ENCODE data around the gene SERINC2. TPM values are rescaled to one million over a fixed set of nuclear protein-coding genes. Genes with fewer than 3 reads are reported as not detected.

Gene SERINC2
- total RNA-seq, 1 experiment from 2014 or later: 50.1 TPM

DNA sequence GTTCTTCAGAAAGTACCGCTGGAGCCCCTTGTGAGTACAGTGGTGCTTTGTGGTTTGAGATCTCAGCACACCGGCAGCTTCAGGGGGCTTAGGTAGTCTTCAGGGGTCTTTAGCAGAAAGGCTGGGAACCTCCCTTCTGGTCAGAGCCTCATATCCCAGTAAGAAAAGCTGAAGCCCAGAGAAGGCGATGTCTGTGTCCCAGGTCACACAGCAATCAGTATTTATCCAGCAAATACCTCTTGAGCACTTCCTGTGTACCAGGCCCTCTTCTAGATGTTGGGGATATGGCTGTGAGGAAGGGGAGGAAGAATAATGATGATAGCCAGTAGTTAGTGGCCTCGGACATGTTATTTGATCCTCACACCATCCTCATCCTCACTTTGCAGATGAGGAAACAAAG is 14.3 kb downstream of the SERINC2 start:
- no TSS peak for BruUV-seq (replicated peaks)

More for the DNA sequence above, 14.3 kb downstream of the SERINC2 start:
- Histone ChIP-seq H3K9ac (ENCODE audit: low read length) (no peak overlapping the region), H3K36me3 (ENCODE audit: control insufficient read depth in 1 of 2, insufficient read depth in 2 of 2, low read length in 2 of 2) (0 out of 4 replicates have a peak, but pooled peaks cover 3 to 4% of the 10 kb centered on the region in 2 experiments), H3K27ac (ENCODE audit: low read depth, low read length) (no peak overlapping the region), H2AFZ (ENCODE audit: low read depth, low read length, poor library complexity, severe bottlenecking) (no peak overlapping the region), H3K9me2 (ENCODE audit: insufficient read depth) (no peaks in the 10 kb centered on the region), H3K27me3 (ENCODE audit: insufficient read depth, low read length) (no peaks in the 10 kb centered on the region), H3K4me2 (ENCODE audit: low read length) (no peak overlapping the region), H4K20me1 (ENCODE audit: insufficient read depth) (no peaks in the 10 kb centered on the region), H3K4me1 (ENCODE audit: control insufficient read depth in 1 of 2, insufficient read depth in 2 of 2, low read length in 2 of 2) (peaks cover 7 to 35% of the 10 kb centered on the region in 2 experiments), H3K9me3 (ENCODE audit: control insufficient read depth in 1 of 2, insufficient read depth in 1 of 2, low read depth in 1 of 2, low read length in 2 of 2) (no peaks in the 10 kb centered on the region), H3K4me3 (replicated peaks in 1 of 2; ENCODE audit: low read depth in 1 of 2, low read length in 2 of 2) (no peak overlapping the region), H3K79me2 (ENCODE audit: insufficient read depth, low read length) (peaks cover 10% of the 10 kb centered on the region; the same call in 1 of the 2 replicates)
- no peak for DNase-seq (ENCODE audit: low read depth, low spot score)
- ChIA-PET CTCF (interaction anchor here (1.1 kb wide), 1 partner anchor 31 kb away, joined by 3 read pairs; no protein-coding TSS in a partner anchor), POLR2A (no interaction called here), RAD21 (ENCODE audit: low non-redundant PET in 1 of 2, low total read pairs in 2 of 2, uncharacterized antibody in 2 of 2, unreplicated experiment in 2 of 2) (no interaction called here)
- ATAC-seq: no peak
- intact Hi-C loops (cut with micrococcal nuclease): no loop called here
- TF ChIP-seq TCF7L2 (IDR thresholded peaks at IDR 0.05; ENCODE audit: borderline replicate concordance, extremely low read depth, insufficient read depth, insufficient read length): no peak
- TF ChIP-seq FOSL1 (IDR thresholded peaks at IDR 0.05; ENCODE audit: low read depth): no peak
- TF ChIP-seq, protein P1, sequence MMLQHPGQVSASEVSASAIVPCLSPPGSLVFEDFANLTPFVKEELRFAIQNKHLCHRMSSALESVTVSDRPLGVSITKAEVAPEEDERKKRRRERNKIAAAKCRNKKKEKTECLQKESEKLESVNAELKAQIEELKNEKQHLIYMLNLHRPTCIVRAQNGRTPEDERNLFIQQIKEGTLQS (IDR thresholded peaks at IDR 0.05): no peak
- TF ChIP-seq JUND (IDR thresholded peaks at IDR 0.05): no peak
- no peak for TF ChIP-seq EGR1 (IDR thresholded peaks at IDR 0.05; ENCODE audit: low read depth)
- no peak for TF ChIP-seq EZH2 (IDR thresholded peaks at IDR 0.05)
- TF ChIP-seq, protein P2, sequence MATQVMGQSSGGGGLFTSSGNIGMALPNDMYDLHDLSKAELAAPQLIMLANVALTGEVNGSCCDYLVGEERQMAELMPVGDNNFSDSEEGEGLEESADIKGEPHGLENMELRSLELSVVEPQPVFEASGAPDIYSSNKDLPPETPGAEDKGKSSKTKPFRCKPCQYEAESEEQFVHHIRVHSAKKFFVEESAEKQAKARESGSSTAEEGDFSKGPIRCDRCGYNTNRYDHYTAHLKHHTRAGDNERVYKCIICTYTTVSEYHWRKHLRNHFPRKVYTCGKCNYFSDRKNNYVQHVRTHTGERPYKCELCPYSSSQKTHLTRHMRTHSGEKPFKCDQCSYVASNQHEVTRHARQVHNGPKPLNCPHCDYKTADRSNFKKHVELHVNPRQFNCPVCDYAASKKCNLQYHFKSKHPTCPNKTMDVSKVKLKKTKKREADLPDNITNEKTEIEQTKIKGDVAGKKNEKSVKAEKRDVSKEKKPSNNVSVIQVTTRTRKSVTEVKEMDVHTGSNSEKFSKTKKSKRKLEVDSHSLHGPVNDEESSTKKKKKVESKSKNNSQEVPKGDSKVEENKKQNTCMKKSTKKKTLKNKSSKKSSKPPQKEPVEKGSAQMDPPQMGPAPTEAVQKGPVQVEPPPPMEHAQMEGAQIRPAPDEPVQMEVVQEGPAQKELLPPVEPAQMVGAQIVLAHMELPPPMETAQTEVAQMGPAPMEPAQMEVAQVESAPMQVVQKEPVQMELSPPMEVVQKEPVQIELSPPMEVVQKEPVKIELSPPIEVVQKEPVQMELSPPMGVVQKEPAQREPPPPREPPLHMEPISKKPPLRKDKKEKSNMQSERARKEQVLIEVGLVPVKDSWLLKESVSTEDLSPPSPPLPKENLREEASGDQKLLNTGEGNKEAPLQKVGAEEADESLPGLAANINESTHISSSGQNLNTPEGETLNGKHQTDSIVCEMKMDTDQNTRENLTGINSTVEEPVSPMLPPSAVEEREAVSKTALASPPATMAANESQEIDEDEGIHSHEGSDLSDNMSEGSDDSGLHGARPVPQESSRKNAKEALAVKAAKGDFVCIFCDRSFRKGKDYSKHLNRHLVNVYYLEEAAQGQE (IDR thresholded peaks at IDR 0.05; ENCODE audit: low read depth): no peak
- no peak for TF ChIP-seq SIN3A (IDR thresholded peaks at IDR 0.05; ENCODE audit: low read depth)
- no peak for TF ChIP-seq SP1 (IDR thresholded peaks at IDR 0.05; ENCODE audit: low read depth)
- TF ChIP-seq ZNF274 (IDR thresholded peaks at IDR 0.05; ENCODE audit: low read depth, low read length): no peak
- TF ChIP-seq POLR2A (IDR thresholded peaks at IDR 0.05; ENCODE audit: borderline replicate concordance, extremely low read depth, insufficient read depth, insufficient read length): no peak
- no peak for TF ChIP-seq ELF1 (IDR thresholded peaks at IDR 0.05; ENCODE audit: borderline replicate concordance, low read depth)
- TF ChIP-seq ZFX (IDR thresholded peaks at IDR 0.05): no peak
- no peak for TF ChIP-seq POLR2AphosphoS5 (IDR thresholded peaks at IDR 0.05; ENCODE audit: low read depth, low read length)
- TF ChIP-seq RAD21 (IDR thresholded peaks at IDR 0.05; ENCODE audit: low read depth): no peak

All from HCT116 (cell line).